GM13976 (cell line): Measurements from ENCODE around the gene SEMA3A.
"Not testable (repeated sequence)": the region's sequence is repeated elsewhere in the genome, so short reads cannot be mapped to it uniquely, and the experiment has no call there.

ENCODE experiments used
- DNase-seq: peaks from one replicate; pipeline ENCODE4 v3.0.0; 2012; ENCODE audit warnings: low spot score
- CTCF ChIP-seq: IDR thresholded peaks from 2 replicates; pipeline ENCODE4 v1.5.1; 2012; ENCODE audit warnings: borderline replicate concordance, mild to moderate bottlenecking; ENCODE audit not compliant: insufficient read depth; ENCODE audit errors: extremely low read depth, missing control alignments, control extremely low read depth
- in situ Hi-C: fragments of 300-500 bp; cut with MboI; formaldehyde crosslinking; loops from one replicate; pipeline ENCODE4 v1.12.0; 2022; ENCODE audit warnings: low sequenced_read_pairs, mixed read lengths, inconsistent platforms; ENCODE audit not compliant: unreplicated experiment

The SEMA3A gene

GRCh38 chr7:84161398-84161797, 33.2 kb downstream of the SEMA3A start:
- no peak for TF ChIP-seq CTCF
- no peak for DNase-seq
- in situ Hi-C loops: no loop called here

- DNase-seq: no peak
- in situ Hi-C loops: no loop called here
- no peak for TF ChIP-seq CTCF
Measured at GRCh38 chr7:84159435-84159834, 35.2 kb downstream of the SEMA3A start.

GRCh38 chr7:84157171-84157570, 37.4 kb downstream of the SEMA3A start:
- no peak for DNase-seq
- no peak for TF ChIP-seq CTCF
- in situ Hi-C loops: no loop called here

GRCh38 chr7:84154991-84155781, 39.4 kb downstream of the SEMA3A start:
- DNase-seq: no peak
- in situ Hi-C loops: no loop called here
- no peak for TF ChIP-seq CTCF

GRCh38 chr7:84152995-84153394, 41.6 kb downstream of the SEMA3A start:
- in situ Hi-C loops: no loop called here

GRCh38 chr7:84150370-84150769, 44.2 kb downstream of the SEMA3A start:
- DNase-seq, in situ Hi-C loops: not testable (repeated sequence)

More at GRCh38 chr7:84152995-84153394, 41.6 kb downstream of the SEMA3A start:
- DNase-seq: no peak
- no peak for TF ChIP-seq CTCF

GRCh38 chr7:84149573-84149972, 45.0 kb downstream of the SEMA3A start:
- no peak for TF ChIP-seq CTCF
- in situ Hi-C loops: no loop called here
- DNase-seq: no peak
